ENCODE results near the gene SCARF2.
"Not testable (repeated sequence)": the region's sequence is repeated elsewhere in the genome, so short reads cannot be mapped to it uniquely, and the experiment has no call there.

SCARF2 gene

DNA sequence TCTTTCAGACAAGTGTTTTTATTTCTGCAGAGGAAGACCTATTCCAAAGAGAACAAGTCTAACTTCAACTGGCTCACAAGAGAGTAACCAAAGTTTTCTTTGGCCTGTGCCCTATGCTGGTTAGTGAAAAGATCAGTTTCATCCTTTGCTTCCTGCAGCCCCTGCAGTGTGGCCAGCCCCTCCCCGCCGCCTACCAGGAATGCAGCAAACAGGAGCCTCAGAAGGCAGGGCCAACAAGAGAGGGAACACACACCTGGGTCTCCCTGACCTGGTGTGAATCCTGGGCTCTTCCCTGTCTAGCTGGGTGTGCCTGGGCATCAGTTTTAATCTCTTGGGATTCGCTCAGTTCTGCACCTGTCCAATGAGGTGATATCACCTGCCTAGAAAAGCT lies 21.5 kb upstream of the SCARF2 start:
- DNase-seq = no peak

- no peak for DNase-seq
These were observed 21.0 kb upstream of the SCARF2 start for GRCh38 chr22:20458530-20459151.

- no peak for DNase-seq
These were observed 20.0 kb upstream of the SCARF2 start for GRCh38 chr22:20457506-20458240.

GRCh38 chr22:20456722-20457076 lies 19.1 kb upstream of the SCARF2 start:
- DNase-seq = no peak

DNA sequence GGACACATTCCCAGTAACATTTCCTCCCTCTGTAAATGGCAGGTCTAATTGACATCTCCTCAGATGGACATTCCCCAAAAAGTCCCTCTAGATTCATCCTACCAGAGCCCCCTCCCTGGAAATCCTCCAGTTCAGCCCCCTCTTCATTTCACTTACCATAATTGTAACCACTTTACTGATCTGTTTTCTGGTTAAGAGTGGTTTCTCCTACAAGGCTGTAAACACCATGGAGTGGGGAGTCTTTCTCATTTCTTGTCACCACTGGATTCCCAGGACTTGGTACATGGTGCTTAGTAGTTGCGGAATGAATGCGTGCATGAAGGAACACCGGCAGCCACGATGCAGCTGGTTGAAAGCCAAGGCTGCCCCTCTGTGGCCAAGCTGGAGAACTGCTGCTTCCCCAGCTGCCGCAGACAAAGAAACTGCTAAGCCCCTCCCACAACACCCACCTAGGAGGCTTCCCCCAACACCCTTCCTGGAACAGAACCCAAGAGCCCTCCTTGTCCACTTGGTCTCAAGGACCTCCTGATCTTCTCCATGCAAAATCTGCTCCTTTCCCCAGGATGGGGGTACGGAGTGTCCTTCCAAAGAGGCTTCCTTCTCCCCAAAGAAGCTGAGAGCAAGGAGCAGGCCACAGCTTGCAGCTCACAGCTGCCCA lies 18.6 kb upstream of the SCARF2 start:
- peak; percentile 84 for DNase-seq

- no peak for DNase-seq
These were observed 18.1 kb upstream of the SCARF2 start for GRCh38 chr22:20455709-20456063.

DNA sequence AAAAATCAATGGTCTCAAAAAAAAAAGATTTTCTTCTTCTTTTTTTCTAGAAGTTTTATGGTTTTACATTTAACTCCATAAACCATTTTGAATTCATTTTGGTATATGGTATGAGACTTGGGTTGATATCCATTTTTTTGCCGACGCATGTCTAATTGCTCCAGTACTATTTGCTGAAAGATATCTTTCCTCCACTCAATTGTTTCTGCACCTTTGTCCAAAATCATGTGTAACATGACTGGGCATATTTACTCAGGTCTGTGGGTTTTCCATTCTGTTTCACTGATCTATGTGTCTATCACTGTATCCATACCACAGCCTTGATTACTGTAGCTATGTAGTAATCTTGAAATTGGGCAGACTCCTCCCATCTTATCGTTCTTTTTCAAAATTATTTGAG lies 15.6 kb upstream of the SCARF2 start:
- DNase-seq = no peak

- DNase-seq = no peak
These were observed 14.3 kb upstream of the SCARF2 start for GRCh38 chr22:20451920-20452319.

DNA sequence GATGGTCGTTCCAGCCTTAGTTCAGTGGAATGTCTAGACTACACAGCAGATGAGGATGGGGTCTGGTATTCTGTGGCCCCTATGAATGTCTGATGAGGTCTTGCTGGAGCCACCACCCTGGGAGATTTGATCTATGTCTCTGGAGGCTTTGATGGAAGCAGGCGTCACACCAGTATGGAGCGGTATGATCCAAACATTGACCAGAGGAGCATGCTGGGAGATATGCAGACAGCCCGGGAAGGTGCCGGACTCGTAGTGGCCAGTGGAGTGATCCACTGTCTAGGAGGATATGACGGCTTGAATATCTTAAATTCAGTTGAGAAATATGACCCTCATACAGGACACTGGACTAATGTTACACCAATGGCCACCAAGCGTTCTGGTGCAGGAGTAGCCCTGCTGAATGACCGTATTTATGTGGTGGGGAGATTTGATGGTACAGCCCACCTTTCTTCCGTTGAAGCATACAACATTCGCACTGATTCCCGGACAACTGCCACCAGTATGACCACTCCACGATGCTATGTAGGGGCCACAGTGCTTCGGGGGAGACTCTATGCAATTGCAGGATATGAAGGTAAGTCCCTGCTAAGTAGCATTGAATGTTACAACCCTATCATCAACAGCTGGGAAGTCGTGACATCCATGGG lies 13.6 kb upstream of the SCARF2 start:
- not testable (repeated sequence) for DNase-seq

GRCh38 chr22:20450551-20450906 lies 12.9 kb upstream of the SCARF2 start:
- no peak for DNase-seq

DNA sequence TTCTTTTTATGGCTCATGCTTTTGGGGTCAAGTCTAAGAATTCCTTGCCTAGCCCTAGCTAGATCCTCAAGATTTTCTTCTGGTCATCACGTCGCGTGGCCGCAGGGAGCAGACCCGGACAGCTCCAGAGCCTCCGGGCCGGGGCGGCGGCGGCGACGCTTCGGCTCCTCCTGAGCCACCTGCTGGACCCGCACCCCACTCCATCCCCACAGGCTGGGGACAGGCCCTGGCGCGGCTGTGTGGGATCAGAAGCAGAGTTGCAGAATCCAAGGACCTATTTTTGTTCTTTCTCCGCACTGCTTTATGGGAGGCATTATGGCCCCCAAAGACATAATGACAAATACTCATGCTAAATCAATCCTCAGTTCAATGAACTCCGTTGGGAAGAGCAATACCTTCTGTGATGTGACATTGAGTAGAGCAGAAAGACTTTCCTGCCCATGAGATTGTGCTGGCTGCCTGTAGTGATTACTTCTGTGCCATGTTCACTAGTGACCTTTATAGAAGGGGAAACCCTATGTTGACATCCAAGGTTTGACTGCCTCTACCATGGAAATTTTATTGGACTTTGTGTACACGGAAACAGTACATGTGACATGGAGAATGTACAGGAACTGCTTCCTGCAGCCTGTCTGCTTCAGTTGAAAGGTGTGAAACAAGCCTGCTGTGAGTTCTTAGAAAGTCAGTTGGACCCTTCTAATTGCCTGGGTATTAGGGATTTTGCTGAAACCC lies 12.4 kb upstream of the SCARF2 start:
- DNase-seq = no peak

- DNase-seq = no peak
These were observed 11.0 kb upstream of the SCARF2 start for GRCh38 chr22:20448630-20449029.

- DNase-seq = no peak
These were observed 8.9 kb upstream of the SCARF2 start for GRCh38 chr22:20446383-20446970.

DNA sequence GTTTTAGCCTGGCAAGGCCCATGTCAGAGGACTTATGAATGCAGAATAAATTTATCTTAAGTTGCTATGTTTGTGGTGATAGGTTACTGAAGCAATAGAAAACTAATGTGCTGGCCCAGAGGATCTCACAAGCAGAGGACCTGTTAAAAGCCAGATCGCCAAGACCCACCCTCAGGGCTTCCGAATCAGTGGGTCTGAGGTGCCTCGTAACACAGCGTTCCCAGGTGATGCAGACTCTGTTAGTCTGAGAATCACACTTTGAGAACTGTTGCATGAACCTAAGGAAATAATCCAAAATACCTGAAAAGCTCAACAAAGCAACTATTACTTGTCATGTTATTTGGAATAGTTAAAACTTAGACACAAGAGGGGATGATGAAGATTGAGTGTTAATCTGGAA lies 6.7 kb upstream of the SCARF2 start:
- no peak for DNase-seq

DNA sequence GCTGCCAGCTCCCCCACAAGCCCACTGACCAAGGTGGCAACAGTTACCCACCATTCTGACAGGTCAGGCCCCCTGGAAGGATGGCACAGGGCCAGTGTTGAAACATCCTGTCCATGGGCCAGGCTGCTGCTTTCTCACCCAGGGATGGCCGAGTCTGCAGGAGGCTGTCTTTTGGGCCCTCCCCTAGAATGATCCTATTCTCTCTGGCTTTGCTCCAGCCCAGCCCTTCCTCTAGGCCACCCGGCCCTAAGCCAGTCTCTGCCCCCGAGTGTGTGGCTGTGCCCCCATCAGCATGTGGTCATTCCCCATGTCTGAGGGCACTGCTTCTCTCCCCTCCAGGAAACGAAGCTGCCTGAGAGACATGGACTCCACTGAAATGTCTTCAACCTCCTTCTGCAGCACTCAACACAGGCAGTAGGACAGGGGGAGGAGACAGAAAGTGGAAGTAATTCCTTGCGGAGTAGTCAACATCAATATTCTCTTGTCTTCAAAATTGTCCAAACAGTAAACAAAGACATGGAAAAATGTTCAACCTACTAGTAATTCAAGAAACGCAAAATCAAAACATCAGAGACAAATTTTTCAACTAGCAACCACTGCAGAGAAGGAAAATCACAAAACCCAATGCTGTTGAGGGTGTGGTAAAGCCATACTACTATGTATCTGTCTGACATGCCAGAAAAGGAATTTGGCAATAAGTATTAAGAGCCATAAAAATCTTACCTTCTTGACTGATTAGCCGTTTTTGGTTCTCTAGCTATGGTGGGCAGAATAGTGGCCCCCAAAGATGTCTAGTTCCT lies 5.1 kb upstream of the SCARF2 start:
- DNase-seq = no peak

DNA sequence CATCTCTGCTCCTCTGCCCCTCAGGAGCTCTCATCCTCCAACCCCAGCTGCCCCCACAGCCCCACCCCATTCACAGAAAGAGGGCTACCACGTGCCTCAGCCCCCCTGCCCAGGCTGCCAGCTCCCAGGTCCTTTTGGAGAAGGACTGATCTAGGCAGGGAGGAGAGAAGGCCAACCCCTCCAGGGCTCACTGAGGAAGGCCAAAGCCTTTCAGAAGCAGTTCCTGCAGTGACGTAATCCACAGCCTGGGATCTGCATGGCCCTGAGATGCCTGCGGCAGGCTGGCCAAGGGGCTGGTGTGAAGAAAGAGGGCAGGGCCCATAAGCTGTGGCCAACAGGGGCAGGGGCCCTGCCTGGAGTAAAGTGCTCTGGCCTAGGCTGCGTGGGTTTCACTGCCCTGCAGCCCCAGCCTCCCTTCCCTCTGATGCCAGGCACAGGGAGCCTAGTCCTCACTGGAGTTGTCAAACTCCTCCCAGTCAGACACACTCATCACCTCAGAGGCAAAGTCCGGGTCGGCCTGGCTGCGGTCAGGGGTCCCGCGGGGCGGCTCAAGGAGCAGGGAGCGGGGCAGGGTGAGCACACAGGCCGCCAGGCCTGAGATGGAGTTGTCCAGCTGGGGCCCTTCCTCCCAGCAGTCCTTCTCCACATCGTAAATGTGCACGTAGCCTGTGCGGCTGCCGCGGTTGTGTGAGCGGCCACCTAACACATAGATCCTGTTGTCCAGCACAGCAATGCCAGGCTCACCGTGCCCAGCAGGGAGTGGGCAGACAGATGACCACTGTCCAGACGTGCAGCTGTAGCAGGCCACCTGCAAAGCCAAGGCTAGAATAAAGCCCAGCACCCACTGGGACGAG lies 4.2 kb upstream of the SCARF2 start:
- no peak for DNase-seq

DNA sequence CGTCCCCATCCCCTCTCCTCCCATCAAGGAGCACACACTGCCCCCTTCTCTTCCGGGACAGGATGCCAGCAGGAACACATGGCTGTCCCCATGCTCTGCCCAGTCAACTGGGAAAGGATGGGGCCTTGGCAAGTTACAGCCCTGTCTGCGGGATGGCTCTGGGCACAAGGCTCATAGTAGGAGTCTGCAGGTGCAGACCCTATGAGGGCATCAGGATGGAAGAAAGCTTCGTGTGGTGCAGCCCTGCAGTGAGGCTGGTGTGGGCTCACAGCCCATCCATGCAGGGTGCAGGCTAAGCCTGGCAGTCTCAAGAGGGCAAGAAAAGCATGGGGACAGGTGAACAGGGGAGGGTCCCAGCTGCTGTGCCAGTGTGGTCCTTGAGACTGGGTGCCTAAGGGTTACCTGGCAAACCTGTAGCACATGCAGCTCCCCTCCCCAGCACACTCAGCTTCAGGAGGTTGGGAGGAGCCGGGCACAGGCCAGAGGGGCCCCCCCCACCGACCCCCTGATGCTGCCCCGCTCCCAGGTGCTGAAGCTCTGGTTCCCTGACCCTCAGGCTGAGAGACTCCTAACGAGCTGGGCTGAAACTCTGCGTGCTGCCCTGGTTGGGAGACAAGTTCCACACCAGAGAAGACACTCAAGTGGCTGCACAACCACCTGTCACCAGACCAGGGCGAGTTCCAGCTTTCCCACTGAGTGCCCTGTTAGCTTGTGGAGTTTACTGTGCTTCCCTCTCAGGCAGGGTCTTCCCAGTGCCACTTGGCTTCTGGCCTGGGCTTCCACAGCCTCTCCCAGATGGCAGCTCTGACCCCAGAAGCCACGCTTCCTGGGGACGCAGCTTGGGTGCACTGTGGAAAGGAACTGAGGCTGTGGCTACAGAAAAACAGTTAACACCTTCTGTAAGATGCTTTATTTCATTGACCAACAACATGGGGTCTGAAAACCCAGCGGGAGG lies 3.3 kb upstream of the SCARF2 start:
- no peak for DNase-seq

DNA sequence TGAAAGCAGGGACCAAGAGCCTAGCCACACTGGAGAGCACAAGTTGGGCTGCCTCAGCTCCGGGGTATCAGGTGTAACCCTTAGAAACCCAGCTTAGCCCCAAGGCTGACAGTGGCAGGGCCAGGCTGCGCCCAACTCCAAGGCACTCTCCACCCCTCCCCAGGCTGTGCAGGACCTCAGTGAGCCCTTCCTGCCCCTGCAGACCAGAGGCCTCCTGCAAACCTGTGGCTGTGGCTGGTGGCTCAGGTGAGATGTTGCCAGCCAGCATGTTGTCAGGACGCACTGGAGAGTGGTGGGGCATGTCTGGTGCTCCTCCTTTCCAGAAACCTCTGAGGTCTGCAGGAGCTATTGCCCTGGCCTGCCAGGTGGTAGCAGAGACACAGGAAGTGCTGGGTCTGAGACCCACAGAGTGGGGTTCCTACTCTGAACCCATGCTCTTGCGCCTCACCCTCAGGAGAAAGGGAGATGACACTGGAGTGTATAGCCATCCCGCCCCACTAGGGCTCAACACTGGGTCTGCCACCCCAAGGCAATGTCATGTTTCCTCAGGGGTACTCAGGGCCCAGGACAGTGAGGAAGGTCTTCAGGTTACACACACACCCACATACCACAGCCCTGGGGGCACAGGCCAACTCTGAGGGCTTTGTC lies 2.4 kb upstream of the SCARF2 start:
- DNase-seq = no peak

DNA sequence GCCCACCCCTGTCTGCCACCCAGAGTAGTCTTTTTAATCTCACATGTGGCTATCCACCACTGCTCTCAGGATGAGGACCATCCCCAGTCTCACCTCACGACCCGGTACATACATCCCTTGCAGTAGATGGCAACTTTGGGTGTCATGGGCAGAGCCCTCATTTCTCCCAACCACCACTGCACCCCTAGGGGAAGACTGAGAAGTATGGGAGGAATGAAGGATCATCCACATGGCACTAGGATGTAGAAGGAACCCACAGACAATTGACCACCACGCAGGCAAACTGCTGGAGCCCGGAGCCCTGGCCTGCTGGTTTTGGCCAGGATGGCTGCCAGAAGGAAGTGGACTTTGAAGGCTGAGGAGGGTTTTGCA lies 1.9 kb upstream of the SCARF2 start:
- DNase-seq = no peak

Data from activated CD4-positive, alpha-beta T cell treated with anti-CD3 and anti-CD28 coated beads for 48 hours (primary cell).